Measurements from ENCODE around the gene ANKS3. TPM values are rescaled to one million over a fixed set of nuclear protein-coding genes. Genes with fewer than 3 reads are reported as not detected.

ANKS3 gene
- total and polyA plus RNA-seq, 2 experiments from 2014 or later = 22.5 to 24.9 TPM

DNA sequence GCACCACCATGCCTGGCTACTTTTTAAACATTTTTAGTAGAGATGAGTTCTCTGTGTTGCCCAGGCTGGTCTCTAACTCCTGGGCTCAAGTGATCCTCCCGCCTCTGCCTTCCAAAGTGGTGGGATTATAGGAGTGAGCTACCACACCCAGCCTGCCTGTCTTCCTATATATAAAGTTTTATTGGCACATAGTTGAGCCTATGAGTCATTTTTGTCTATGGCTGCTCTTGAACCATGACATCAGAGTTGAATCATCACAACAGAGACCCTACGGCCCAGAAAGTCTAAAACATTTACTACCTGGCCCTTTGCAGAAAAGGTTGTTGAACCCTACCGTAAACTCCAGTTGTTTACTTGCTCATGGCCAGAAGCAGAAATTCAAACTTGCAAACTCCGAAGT is 46.2 kb upstream of the ANKS3 start (continued):
- TF ChIP-seq, protein P1, sequence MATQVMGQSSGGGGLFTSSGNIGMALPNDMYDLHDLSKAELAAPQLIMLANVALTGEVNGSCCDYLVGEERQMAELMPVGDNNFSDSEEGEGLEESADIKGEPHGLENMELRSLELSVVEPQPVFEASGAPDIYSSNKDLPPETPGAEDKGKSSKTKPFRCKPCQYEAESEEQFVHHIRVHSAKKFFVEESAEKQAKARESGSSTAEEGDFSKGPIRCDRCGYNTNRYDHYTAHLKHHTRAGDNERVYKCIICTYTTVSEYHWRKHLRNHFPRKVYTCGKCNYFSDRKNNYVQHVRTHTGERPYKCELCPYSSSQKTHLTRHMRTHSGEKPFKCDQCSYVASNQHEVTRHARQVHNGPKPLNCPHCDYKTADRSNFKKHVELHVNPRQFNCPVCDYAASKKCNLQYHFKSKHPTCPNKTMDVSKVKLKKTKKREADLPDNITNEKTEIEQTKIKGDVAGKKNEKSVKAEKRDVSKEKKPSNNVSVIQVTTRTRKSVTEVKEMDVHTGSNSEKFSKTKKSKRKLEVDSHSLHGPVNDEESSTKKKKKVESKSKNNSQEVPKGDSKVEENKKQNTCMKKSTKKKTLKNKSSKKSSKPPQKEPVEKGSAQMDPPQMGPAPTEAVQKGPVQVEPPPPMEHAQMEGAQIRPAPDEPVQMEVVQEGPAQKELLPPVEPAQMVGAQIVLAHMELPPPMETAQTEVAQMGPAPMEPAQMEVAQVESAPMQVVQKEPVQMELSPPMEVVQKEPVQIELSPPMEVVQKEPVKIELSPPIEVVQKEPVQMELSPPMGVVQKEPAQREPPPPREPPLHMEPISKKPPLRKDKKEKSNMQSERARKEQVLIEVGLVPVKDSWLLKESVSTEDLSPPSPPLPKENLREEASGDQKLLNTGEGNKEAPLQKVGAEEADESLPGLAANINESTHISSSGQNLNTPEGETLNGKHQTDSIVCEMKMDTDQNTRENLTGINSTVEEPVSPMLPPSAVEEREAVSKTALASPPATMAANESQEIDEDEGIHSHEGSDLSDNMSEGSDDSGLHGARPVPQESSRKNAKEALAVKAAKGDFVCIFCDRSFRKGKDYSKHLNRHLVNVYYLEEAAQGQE (IDR thresholded peaks at IDR 0.05; ENCODE audit: unreplicated experiment) = no peak
- TF ChIP-seq POLR2AphosphoS5 (IDR thresholded peaks at IDR 0.05; ENCODE audit: low read depth) (no peak), NANOG (IDR thresholded peaks at IDR 0.05; ENCODE audit: borderline replicate concordance) (no peak), JUNB (IDR thresholded peaks at IDR 0.05; ENCODE audit: unreplicated experiment) (no peak)
- TF ChIP-seq, protein P2, sequence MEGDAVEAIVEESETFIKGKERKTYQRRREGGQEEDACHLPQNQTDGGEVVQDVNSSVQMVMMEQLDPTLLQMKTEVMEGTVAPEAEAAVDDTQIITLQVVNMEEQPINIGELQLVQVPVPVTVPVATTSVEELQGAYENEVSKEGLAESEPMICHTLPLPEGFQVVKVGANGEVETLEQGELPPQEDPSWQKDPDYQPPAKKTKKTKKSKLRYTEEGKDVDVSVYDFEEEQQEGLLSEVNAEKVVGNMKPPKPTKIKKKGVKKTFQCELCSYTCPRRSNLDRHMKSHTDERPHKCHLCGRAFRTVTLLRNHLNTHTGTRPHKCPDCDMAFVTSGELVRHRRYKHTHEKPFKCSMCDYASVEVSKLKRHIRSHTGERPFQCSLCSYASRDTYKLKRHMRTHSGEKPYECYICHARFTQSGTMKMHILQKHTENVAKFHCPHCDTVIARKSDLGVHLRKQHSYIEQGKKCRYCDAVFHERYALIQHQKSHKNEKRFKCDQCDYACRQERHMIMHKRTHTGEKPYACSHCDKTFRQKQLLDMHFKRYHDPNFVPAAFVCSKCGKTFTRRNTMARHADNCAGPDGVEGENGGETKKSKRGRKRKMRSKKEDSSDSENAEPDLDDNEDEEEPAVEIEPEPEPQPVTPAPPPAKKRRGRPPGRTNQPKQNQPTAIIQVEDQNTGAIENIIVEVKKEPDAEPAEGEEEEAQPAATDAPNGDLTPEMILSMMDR (conservative IDR thresholded peaks at IDR 0.05; ENCODE audit: low read depth in 2 of 2) = no peak

DNA sequence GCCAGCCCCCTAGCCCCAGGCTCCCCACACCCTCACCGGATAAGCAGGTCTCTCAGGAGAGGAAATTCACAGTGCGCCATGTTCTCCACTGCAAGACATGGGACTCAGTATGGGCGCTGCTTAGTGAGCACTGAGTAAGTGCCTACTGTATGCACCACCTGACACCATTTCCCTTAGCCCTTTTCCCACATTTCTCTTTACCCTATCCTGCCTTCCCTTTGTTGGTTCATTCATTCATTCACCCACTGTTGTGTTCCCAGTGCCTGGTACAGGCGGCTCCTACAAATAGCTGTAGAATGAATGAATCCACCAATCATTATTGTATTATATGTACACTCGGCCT is 44.0 kb upstream of the ANKS3 start:
- Mint-ChIP-seq H3K9me3 (peaks cover 3% of the 10 kb centered on the region; the same call in 2 of the 3 replicates), H3K27me3 (ENCODE audit: insufficient read depth, low read depth, poor library complexity) (peaks cover 20% of the 10 kb centered on the region), H3K4me1 (no peaks in the 10 kb centered on the region), H3K4me3 (no peak overlapping the region), H3K36me3 (ENCODE audit: low read depth) (peaks cover 11% of the 10 kb centered on the region), H3K27ac (no peak overlapping the region)
- H3K4me3 ChIP-seq = no peak overlapping the region
- no peak overlapping the region for H3K4me2 ChIP-seq
- H3K79me2 ChIP-seq (replicated peaks; ENCODE audit: insufficient read depth) = no peaks in the 10 kb centered on the region
- H4K20me1 ChIP-seq (replicated peaks; ENCODE audit: insufficient read depth) = no peaks in the 10 kb centered on the region
- H3K27ac ChIP-seq (ENCODE audit: low read depth) = no peak overlapping the region
- H3K27me3 ChIP-seq (ENCODE audit: insufficient read depth) = no peaks in the 10 kb centered on the region
- H3F3A ChIP-seq (replicated peaks; ENCODE audit: low read depth) = no peaks in the 10 kb centered on the region
- H2AFZ ChIP-seq = no peak overlapping the region
- H3K9me2 ChIP-seq (ENCODE audit: insufficient read depth) = no peaks in the 10 kb centered on the region
- no peaks in the 10 kb centered on the region for H3K4me1 ChIP-seq (ENCODE audit: insufficient read depth)
- no peaks in the 10 kb centered on the region for H3K36me3 ChIP-seq (ENCODE audit: insufficient read depth)
- TF ChIP-seq NANOG (IDR thresholded peaks at IDR 0.05; ENCODE audit: borderline replicate concordance) (no peak), EZH2phosphoT487 (IDR thresholded peaks at IDR 0.05; ENCODE audit: unreplicated experiment) (no peak), ZNF114 (CRISPR knock-in tag; IDR thresholded peaks at IDR 0.05) (no peak), ZNF331 (CRISPR knock-in tag; IDR thresholded peaks at IDR 0.05; ENCODE audit: low read depth) (no peak)
- TF ChIP-seq, protein P3, sequence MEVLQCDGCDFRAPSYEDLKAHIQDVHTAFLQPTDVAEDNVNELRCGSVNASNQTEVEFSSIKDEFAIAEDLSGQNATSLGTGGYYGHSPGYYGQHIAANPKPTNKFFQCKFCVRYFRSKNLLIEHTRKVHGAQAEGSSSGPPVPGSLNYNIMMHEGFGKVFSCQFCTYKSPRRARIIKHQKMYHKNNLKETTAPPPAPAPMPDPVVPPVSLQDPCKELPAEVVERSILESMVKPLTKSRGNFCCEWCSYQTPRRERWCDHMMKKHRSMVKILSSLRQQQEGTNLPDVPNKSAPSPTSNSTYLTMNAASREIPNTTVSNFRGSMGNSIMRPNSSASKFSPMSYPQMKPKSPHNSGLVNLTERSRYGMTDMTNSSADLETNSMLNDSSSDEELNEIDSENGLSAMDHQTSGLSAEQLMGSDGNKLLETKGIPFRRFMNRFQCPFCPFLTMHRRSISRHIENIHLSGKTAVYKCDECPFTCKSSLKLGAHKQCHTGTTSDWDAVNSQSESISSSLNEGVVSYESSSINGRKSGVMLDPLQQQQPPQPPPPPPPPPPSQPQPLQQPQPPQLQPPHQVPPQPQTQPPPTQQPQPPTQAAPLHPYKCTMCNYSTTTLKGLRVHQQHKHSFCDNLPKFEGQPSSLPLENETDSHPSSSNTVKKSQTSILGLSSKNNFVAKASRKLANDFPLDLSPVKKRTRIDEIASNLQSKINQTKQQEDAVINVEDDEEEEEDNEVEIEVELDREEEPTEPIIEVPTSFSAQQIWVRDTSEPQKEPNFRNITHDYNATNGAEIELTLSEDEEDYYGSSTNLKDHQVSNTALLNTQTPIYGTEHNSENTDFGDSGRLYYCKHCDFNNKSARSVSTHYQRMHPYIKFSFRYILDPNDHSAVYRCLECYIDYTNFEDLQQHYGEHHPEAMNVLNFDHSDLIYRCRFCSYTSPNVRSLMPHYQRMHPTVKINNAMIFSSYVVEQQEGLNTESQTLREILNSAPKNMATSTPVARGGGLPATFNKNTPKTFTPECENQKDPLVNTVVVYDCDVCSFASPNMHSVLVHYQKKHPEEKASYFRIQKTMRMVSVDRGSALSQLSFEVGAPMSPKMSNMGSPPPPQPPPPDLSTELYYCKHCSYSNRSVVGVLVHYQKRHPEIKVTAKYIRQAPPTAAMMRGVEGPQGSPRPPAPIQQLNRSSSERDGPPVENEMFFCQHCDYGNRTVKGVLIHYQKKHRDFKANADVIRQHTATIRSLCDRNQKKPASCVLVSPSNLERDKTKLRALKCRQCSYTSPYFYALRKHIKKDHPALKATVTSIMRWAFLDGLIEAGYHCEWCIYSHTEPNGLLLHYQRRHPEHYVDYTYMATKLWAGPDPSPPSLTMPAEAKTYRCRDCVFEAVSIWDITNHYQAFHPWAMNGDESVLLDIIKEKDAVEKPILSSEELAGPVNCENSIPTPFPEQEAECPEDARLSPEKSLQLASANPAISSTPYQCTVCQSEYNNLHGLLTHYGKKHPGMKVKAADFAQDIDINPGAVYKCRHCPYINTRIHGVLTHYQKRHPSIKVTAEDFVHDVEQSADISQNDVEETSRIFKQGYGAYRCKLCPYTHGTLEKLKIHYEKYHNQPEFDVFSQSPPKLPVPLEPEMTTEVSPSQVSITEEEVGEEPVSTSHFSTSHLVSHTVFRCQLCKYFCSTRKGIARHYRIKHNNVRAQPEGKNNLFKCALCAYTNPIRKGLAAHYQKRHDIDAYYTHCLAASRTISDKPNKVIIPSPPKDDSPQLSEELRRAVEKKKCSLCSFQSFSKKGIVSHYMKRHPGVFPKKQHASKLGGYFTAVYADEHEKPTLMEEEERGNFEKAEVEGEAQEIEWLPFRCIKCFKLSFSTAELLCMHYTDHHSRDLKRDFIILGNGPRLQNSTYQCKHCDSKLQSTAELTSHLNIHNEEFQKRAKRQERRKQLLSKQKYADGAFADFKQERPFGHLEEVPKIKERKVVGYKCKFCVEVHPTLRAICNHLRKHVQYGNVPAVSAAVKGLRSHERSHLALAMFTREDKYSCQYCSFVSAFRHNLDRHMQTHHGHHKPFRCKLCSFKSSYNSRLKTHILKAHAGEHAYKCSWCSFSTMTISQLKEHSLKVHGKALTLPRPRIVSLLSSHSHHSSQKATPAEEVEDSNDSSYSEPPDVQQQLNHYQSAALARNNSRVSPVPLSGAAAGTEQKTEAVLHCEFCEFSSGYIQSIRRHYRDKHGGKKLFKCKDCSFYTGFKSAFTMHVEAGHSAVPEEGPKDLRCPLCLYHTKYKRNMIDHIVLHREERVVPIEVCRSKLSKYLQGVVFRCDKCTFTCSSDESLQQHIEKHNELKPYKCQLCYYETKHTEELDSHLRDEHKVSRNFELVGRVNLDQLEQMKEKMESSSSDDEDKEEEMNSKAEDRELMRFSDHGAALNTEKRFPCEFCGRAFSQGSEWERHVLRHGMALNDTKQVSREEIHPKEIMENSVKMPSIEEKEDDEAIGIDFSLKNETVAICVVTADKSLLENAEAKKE (CRISPR knock-in tag; IDR thresholded peaks at IDR 0.05) = no peak
- TF ChIP-seq, protein P1 (IDR thresholded peaks at IDR 0.05; ENCODE audit: unreplicated experiment) = no peak
- no peak for DNase-seq (ENCODE audit: low spot score)
- no peak for ATAC-seq
